OCI-LY3 (cell line): ENCODE data around the gene LACTBL1.
"Not testable (repeated sequence)": the region's sequence is repeated elsewhere in the genome, so short reads cannot be mapped to it uniquely, and the experiment has no call there.

Experiments used
- CTCF ChIP-seq: fragments of 200-600, 300-600 bp; sonication (generic); IDR thresholded peaks from 2 replicates; pipeline ENCODE4 v1.5.1; 2014; ENCODE audit warnings: antibody characterized with exemption, low read length, low read depth
- EZH2phosphoT487 ChIP-seq: fragments of 200-600 bp; shearing (Covaris generic); IDR thresholded peaks from 2 replicates; pipeline ENCODE4 v1.6.1; 2018; ENCODE audit warnings: antibody characterized with exemption, mixed run types, low read depth

DNA sequence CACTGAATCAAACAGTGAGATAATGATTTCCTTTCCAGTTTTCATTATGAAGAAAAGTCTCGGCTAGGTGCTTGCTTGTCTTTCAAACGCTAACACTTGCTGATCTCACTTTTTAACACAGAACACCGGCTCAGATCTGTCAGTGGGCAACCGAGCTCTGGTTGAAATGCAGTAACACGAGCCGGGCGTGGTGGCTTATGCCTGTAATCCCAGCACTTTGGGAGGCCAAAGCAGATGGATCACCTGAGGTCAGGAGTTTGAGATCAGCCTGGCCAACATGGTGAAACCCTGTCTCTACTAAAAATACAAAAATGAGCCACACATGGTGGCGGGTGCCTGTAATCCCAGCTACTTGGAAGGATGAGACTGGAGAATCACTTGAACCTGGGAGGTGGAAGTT, 37.4 kb upstream of the LACTBL1 start:
- not testable (repeated sequence) for TF ChIP-seq CTCF, EZH2phosphoT487
